GM18498 (cell line): ENCODE measurements around the gene ZNF423.

Experiments
- ATAC-seq: cut with Tn5 transposase; IDR thresholded peaks from one replicate; pipeline ENCODE4 v1.9.1; 2021; ENCODE audit warnings: mild to moderate bottlenecking, moderate library complexity; ENCODE audit not compliant: unreplicated experiment

Gene ZNF423

GRCh38 chr16:49849037-49849753 lies 6.7 kb downstream of the ZNF423 start:
- no peak for ATAC-seq

- ATAC-seq: no peak
Measured at GRCh38 chr16:49848530-49848929, 7.4 kb downstream of the ZNF423 start.

- ATAC-seq: no peak
Measured at GRCh38 chr16:49846800-49847199, 9.1 kb downstream of the ZNF423 start.

GRCh38 chr16:49844359-49844758 lies 11.6 kb downstream of the ZNF423 start:
- no peak for ATAC-seq

- no peak for ATAC-seq
Measured at GRCh38 chr16:49843758-49844157, 12.2 kb downstream of the ZNF423 start.

- no peak for ATAC-seq
Measured at GRCh38 chr16:49842972-49843371, 12.9 kb downstream of the ZNF423 start.

- no peak for ATAC-seq
Measured at GRCh38 chr16:49839017-49839825, 16.7 kb downstream of the ZNF423 start.

- ATAC-seq: no peak
Measured at GRCh38 chr16:49838441-49839016, 17.4 kb downstream of the ZNF423 start.

- ATAC-seq: no peak
Measured at GRCh38 chr16:49837688-49838410, 18.1 kb downstream of the ZNF423 start.

GRCh38 chr16:49836668-49837067 lies 19.2 kb downstream of the ZNF423 start:
- ATAC-seq: no peak

GRCh38 chr16:49836218-49836617 lies 19.7 kb downstream of the ZNF423 start:
- no peak for ATAC-seq

- ATAC-seq: no peak
Measured at GRCh38 chr16:49835161-49835777, 20.6 kb downstream of the ZNF423 start.

- ATAC-seq: no peak
Measured at GRCh38 chr16:49834531-49835151, 21.3 kb downstream of the ZNF423 start.

GRCh38 chr16:49833796-49834530 lies 21.9 kb downstream of the ZNF423 start:
- ATAC-seq: no peak

GRCh38 chr16:49833085-49833484 lies 22.8 kb downstream of the ZNF423 start:
- ATAC-seq: no peak

GRCh38 chr16:49832177-49832576 lies 23.7 kb downstream of the ZNF423 start:
- no peak for ATAC-seq

GRCh38 chr16:49830873-49831272 lies 25.0 kb downstream of the ZNF423 start:
- ATAC-seq: no peak

GRCh38 chr16:49828533-49829267 lies 27.2 kb downstream of the ZNF423 start:
- ATAC-seq: no peak

- no peak for ATAC-seq
Measured at GRCh38 chr16:49827805-49828438, 28.0 kb downstream of the ZNF423 start.
